ENCODE results near the gene CASZ1. TPM values are rescaled to one million over a fixed set of nuclear protein-coding genes. Genes with fewer than 3 reads are reported as not detected.
A peak's percentile ranks its signal among the peaks of the same experiment; 100 is the strongest.

CASZ1 gene
- total RNA-seq, 1 experiment from 2014 or later = 27.8 TPM

DNA sequence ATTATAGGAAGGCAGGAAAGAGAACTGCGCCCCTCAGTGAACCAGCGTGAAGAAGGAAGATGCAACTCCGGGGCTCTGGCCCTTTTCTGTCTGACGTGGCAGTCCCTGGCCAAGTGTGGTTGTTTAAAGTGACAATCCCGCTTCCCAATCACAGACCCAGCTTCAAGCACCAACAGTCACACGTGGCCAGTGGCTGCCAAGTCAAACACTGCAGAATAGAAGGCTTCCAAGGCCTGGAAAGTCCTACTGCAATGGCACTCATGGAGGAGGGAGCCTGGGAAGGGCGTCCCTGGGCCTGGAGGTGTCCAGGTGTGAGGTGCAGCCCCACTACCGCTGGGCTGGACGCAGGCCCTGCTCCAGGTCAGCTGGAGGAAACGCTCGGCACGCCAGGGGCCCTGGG, 143.8 kb downstream of the CASZ1 start:
- in situ Hi-C loops (cut with HindIII; ENCODE audit: low pct_unique_long_range_greater_than_20kb, low sequenced_read_pairs) (no loop called here), intact Hi-C loops (cut with micrococcal nuclease; ENCODE audit: unreplicated experiment) (no loop called here)
- ATAC-seq = no peak
- no peak overlapping the region for H3K4me3 ChIP-seq (ENCODE audit: low read depth in 2 of 2, low read length in 2 of 2)
- no peaks in the 10 kb centered on the region for H3K9me3 ChIP-seq (ENCODE audit: control insufficient read depth, insufficient read depth, low read depth, low read length)
- DNase-seq (ENCODE audit: low read depth, low spot score) = no peak
- H3K27me3 ChIP-seq (ENCODE audit: control insufficient read depth, insufficient read depth, low read length) = no peaks in the 10 kb centered on the region
- TF ChIP-seq, protein P1, sequence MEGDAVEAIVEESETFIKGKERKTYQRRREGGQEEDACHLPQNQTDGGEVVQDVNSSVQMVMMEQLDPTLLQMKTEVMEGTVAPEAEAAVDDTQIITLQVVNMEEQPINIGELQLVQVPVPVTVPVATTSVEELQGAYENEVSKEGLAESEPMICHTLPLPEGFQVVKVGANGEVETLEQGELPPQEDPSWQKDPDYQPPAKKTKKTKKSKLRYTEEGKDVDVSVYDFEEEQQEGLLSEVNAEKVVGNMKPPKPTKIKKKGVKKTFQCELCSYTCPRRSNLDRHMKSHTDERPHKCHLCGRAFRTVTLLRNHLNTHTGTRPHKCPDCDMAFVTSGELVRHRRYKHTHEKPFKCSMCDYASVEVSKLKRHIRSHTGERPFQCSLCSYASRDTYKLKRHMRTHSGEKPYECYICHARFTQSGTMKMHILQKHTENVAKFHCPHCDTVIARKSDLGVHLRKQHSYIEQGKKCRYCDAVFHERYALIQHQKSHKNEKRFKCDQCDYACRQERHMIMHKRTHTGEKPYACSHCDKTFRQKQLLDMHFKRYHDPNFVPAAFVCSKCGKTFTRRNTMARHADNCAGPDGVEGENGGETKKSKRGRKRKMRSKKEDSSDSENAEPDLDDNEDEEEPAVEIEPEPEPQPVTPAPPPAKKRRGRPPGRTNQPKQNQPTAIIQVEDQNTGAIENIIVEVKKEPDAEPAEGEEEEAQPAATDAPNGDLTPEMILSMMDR (IDR thresholded peaks at IDR 0.05) = no peak
- TF ChIP-seq, protein P2, sequence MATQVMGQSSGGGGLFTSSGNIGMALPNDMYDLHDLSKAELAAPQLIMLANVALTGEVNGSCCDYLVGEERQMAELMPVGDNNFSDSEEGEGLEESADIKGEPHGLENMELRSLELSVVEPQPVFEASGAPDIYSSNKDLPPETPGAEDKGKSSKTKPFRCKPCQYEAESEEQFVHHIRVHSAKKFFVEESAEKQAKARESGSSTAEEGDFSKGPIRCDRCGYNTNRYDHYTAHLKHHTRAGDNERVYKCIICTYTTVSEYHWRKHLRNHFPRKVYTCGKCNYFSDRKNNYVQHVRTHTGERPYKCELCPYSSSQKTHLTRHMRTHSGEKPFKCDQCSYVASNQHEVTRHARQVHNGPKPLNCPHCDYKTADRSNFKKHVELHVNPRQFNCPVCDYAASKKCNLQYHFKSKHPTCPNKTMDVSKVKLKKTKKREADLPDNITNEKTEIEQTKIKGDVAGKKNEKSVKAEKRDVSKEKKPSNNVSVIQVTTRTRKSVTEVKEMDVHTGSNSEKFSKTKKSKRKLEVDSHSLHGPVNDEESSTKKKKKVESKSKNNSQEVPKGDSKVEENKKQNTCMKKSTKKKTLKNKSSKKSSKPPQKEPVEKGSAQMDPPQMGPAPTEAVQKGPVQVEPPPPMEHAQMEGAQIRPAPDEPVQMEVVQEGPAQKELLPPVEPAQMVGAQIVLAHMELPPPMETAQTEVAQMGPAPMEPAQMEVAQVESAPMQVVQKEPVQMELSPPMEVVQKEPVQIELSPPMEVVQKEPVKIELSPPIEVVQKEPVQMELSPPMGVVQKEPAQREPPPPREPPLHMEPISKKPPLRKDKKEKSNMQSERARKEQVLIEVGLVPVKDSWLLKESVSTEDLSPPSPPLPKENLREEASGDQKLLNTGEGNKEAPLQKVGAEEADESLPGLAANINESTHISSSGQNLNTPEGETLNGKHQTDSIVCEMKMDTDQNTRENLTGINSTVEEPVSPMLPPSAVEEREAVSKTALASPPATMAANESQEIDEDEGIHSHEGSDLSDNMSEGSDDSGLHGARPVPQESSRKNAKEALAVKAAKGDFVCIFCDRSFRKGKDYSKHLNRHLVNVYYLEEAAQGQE (IDR thresholded peaks at IDR 0.05; ENCODE audit: insufficient read depth in 1 of 2, low read depth in 2 of 2, low read length in 1 of 2) = no peak
- no peak for TF ChIP-seq TCF7L2 (IDR thresholded peaks at IDR 0.05; ENCODE audit: low read depth, low read length)
- no peak for TF ChIP-seq SIN3A (IDR thresholded peaks at IDR 0.05; ENCODE audit: borderline replicate concordance, insufficient read depth, low read depth, low read length)
- no peak for TF ChIP-seq POLR2AphosphoS5 (IDR thresholded peaks at IDR 0.05; ENCODE audit: low read depth, low read length)
- CTCF ChIA-PET = no interaction called here
- POLR2A ChIA-PET = no interaction called here
- H3K36me3 ChIP-seq (ENCODE audit: control insufficient read depth, insufficient read depth, low read length) = no peaks in the 10 kb centered on the region
- no peak overlapping the region for H3K27ac ChIP-seq (ENCODE audit: low read length)
- H3K4me1 ChIP-seq (ENCODE audit: control insufficient read depth, insufficient read depth, low read length) = no peaks in the 10 kb centered on the region
- no TSS peak for BruUV-seq (replicated peaks)

DNA sequence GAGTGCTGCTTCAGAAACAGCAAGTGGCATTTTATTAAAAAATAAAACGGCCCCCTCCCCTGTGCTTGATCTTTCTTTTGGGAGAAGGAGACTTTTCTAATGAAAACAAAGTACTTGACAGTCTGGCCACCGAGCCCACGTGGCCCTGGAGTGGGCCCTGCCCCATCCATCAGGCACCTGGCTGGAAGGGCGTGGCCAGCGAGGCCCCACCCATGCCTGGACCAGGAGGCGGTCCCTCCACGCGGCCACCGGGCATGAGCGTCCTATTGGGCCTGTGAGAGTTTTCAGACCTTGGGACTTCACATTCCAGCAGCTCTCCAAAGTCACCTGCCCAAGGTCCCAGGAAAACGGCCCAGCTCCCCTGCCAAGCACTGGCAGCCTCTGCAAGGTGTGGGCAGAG, 144.7 kb downstream of the CASZ1 start:
- no TSS peak for BruUV-seq (replicated peaks)
- TF ChIP-seq TCF7L2 (IDR thresholded peaks at IDR 0.05; ENCODE audit: low read depth, low read length) (no peak), POLR2AphosphoS5 (IDR thresholded peaks at IDR 0.05; ENCODE audit: low read depth, low read length) (no peak)
- CTCF ChIA-PET = no interaction called here
- ATAC-seq (peak; percentile 42; the same call in 1 of the 2 replicates), DNase-seq (ENCODE audit: low read depth, low spot score) (no peak)
- intact Hi-C loops (cut with micrococcal nuclease; ENCODE audit: unreplicated experiment) = no loop called here
- Histone ChIP-seq H3K36me3 (ENCODE audit: control insufficient read depth, insufficient read depth, low read length) (no peaks in the 10 kb centered on the region), H3K9me3 (ENCODE audit: control insufficient read depth, insufficient read depth, low read depth, low read length) (no peaks in the 10 kb centered on the region), H3K4me3 (ENCODE audit: low read depth in 2 of 2, low read length in 2 of 2) (no peak overlapping the region), H3K27ac (ENCODE audit: low read length) (no peak overlapping the region), H3K4me1 (ENCODE audit: control insufficient read depth, insufficient read depth, low read length) (no peaks in the 10 kb centered on the region), H3K27me3 (ENCODE audit: control insufficient read depth, insufficient read depth, low read length) (no peaks in the 10 kb centered on the region)
- in situ Hi-C loops (cut with HindIII; ENCODE audit: low pct_unique_long_range_greater_than_20kb, low sequenced_read_pairs) = no loop called here
- POLR2A ChIA-PET = no interaction called here

DNA sequence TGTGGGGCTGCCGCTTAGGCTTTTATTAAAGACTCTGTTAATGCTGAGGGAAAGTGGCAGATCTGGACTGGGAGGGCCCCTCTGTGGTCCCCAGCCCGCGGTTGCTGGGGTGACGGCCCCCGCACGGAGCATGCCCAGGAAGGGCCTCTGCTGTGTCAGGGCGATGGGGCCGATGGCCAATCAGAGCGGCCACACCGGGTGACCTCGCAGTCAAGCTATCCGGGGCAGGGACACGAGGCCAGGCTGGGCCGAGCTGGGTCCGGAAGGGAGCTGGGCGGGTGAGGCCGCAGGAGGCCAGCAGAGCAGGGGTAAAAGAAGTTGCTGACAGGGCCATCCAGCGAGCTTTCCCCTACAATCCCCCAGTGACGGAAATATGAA, 145.1 kb downstream of the CASZ1 start:
- POLR2A ChIA-PET = no interaction called here
- Histone ChIP-seq H3K27me3 (ENCODE audit: control insufficient read depth, insufficient read depth, low read length) (no peaks in the 10 kb centered on the region), H3K4me1 (ENCODE audit: control insufficient read depth, insufficient read depth, low read length) (no peaks in the 10 kb centered on the region), H3K9me3 (ENCODE audit: control insufficient read depth, insufficient read depth, low read depth, low read length) (no peaks in the 10 kb centered on the region), H3K27ac (ENCODE audit: low read length) (no peak overlapping the region), H3K4me3 (ENCODE audit: low read depth in 2 of 2, low read length in 2 of 2) (no peak overlapping the region), H3K36me3 (ENCODE audit: control insufficient read depth, insufficient read depth, low read length) (no peaks in the 10 kb centered on the region)
- intact Hi-C loops (cut with micrococcal nuclease; ENCODE audit: unreplicated experiment) = no loop called here
- DNase-seq (ENCODE audit: low read depth, low spot score) = no peak
- TF ChIP-seq POLR2AphosphoS5 (IDR thresholded peaks at IDR 0.05; ENCODE audit: low read depth, low read length) (no peak), SIN3A (IDR thresholded peaks at IDR 0.05; ENCODE audit: borderline replicate concordance, insufficient read depth, low read depth, low read length) (no peak), TCF7L2 (IDR thresholded peaks at IDR 0.05; ENCODE audit: low read depth, low read length) (no peak)
- TF ChIP-seq, protein P1 (IDR thresholded peaks at IDR 0.05) = no peak
- TF ChIP-seq, protein P2 (IDR thresholded peaks at IDR 0.05; ENCODE audit: insufficient read depth in 1 of 2, low read depth in 2 of 2, low read length in 1 of 2) = no peak
- CTCF ChIA-PET = no interaction called here
- 0 out of 2 replicates have a peak, but pooled peaks have one; percentile 8 for ATAC-seq
- in situ Hi-C loops (cut with HindIII; ENCODE audit: low pct_unique_long_range_greater_than_20kb, low sequenced_read_pairs) = no loop called here
- no TSS peak for BruUV-seq (replicated peaks)

All from Panc1 (cell line).